GM23248 (cell line): ENCODE measurements around the gene TRIM43B. TPM values are rescaled to one million over a fixed set of nuclear protein-coding genes. Genes with fewer than 3 reads are reported as not detected.
"Not testable (repeated sequence)": the region's sequence is repeated elsewhere in the genome, so short reads cannot be mapped to it uniquely, and the experiment has no call there.

Experiments used
- DNase-seq: peaks from one replicate; pipeline ENCODE4 v3.0.0-alpha.2; 2015
- H2AFZ ChIP-seq: fragments of 200-600 bp; sonication (generic); 2 replicates; pipeline ENCODE4 v1.6.1; 2016; ENCODE audit warnings: antibody characterized with exemption
- H3F3A ChIP-seq: fragments of 200-600 bp; sonication (generic); 2 replicates; pipeline ENCODE4 v1.6.1; 2016; ENCODE audit warnings: mild to moderate bottlenecking, antibody characterized with exemption, mixed run types; ENCODE audit not compliant: insufficient read depth
- H3K27ac ChIP-seq: fragments of 200-600 bp; sonication (generic); 2 replicates; pipeline ENCODE4 v1.5.1; 2016; ENCODE audit warnings: mild to moderate bottlenecking
- H3K27me3 ChIP-seq: fragments of 200-600 bp; sonication (generic); replicated peaks from 2 replicates; pipeline ENCODE4 v1.6.1; 2016; ENCODE audit warnings: mild to moderate bottlenecking; ENCODE audit not compliant: insufficient read depth
- H3K36me3 ChIP-seq: fragments of 200-600 bp; sonication (generic); 2 replicates; pipeline ENCODE4 v1.6.1; 2016; ENCODE audit warnings: low read depth, mild to moderate bottlenecking
- H3K4me1 ChIP-seq: fragments of 200-600 bp; sonication (generic); 2 replicates; pipeline ENCODE4 v1.6.1; 2016; ENCODE audit warnings: mild to moderate bottlenecking; ENCODE audit not compliant: insufficient read depth
- H3K4me2 ChIP-seq: fragments of 200-600 bp; sonication (generic); one replicate; pipeline ENCODE4 v1.6.1; 2016; ENCODE audit warnings: mild to moderate bottlenecking; ENCODE audit not compliant: unreplicated experiment
- H3K4me3 ChIP-seq: fragments of 200-600 bp; sonication (generic); 2 replicates; pipeline ENCODE4 v1.5.1; 2016; ENCODE audit warnings: mild to moderate bottlenecking
- H3K79me2 ChIP-seq: fragments of 200-600 bp; sonication (generic); 2 replicates; pipeline ENCODE4 v1.6.1; 2016; ENCODE audit warnings: mild to moderate bottlenecking; ENCODE audit not compliant: insufficient read depth
- H3K9ac ChIP-seq: fragments of 200-600 bp; sonication (generic); 2 replicates; pipeline ENCODE4 v1.6.1; 2016; ENCODE audit warnings: mild to moderate bottlenecking
- H3K9me2 ChIP-seq: fragments of 200-600 bp; sonication (generic); 2 replicates; pipeline ENCODE4 v1.6.1; 2016; ENCODE audit warnings: mixed run types, mild to moderate bottlenecking, moderate library complexity; ENCODE audit not compliant: insufficient read depth
- H3K9me3 ChIP-seq: fragments of 200-600 bp; sonication (generic); one replicate; pipeline ENCODE4 v1.6.1; 2017; ENCODE audit warnings: low read depth
- H4K20me1 ChIP-seq: fragments of 200-600 bp; sonication (generic); 2 replicates; pipeline ENCODE4 v1.6.0; 2016; ENCODE audit not compliant: insufficient read depth
- WGBS, 2 experiments: methylation state at CpG; one replicate each; pipeline ENCODE4 v1.1.6; 2015 to 2017; ENCODE audit warnings: low lambda C conversion rate in 2 of 2, low coverage in 1 of 2; ENCODE audit errors: missing lambda C conversion rate in 2 of 2; 5-methylcytosine and 5-hydroxymethylcytosine counted together
- in situ Hi-C: fragments of 300-500 bp; cut with MboI; formaldehyde crosslinking; loops from 2 replicates; pipeline ENCODE4 v1.15.0; 2020
- polyA plus RNA-seq: library from polyadenylated mRNA; unstranded; fragments of >200 nt; fragmentation: Nextera tagmentation; extraction: Ambion mirVana; gene quantifications from 2 replicates; pipeline ENCODE4 v1.2.1, GENCODE V29; 2016
- total RNA-seq: library from RNA; depleted of rRNA; stranded (reverse); fragments of >200 nt; shearing (Covaris generic); gene quantifications from 2 replicates; pipeline ENCODE4 v1.2.3, GENCODE V29; 2014

Gene TRIM43B
- total and polyA plus RNA-seq, 2 experiments from 2014 or later, result not detected

GRCh38 chr2:95442474-95443099, 42.0 kb downstream of the TRIM43B start:
- H3K9ac ChIP-seq, DNase-seq, H3K27me3 ChIP-seq, H3K9me3 ChIP-seq, H3K4me1 ChIP-seq, H4K20me1 ChIP-seq, H3K36me3 ChIP-seq, H2AFZ ChIP-seq, H3F3A ChIP-seq, H3K27ac ChIP-seq, H3K4me2 ChIP-seq, H3K4me3 ChIP-seq, H3K79me2 ChIP-seq, H3K9me2 ChIP-seq, in situ Hi-C loops: not testable (repeated sequence)
- no CpG with 5 or more reads among the region's 2 CpGs for WGBS, 2 experiments

DNA sequence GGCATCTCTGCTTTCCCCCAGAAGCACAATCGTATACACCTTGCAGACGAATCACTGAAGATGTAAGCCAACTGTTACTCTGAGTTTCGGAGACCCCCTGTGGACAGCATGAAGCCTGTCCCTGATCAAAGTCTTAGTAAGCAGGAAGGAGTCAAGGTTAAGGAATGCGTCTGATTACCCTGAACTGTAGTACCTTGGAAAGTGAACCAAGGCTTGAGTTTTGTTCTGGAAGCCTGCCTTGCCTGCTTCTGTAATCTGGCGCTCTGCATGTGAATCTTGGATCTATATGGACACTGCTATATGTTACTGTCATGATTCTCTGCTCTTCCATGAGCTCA, 48.7 kb downstream of the TRIM43B start:
- H3K9me3 ChIP-seq, H3K9me2 ChIP-seq, in situ Hi-C loops, H3K79me2 ChIP-seq, H3K36me3 ChIP-seq, H3K4me3 ChIP-seq, H2AFZ ChIP-seq, H3K9ac ChIP-seq, H3F3A ChIP-seq, DNase-seq, H3K4me1 ChIP-seq, H3K4me2 ChIP-seq, H3K27ac ChIP-seq, H4K20me1 ChIP-seq, H3K27me3 ChIP-seq: not testable (repeated sequence)
- WGBS, 2 experiments, result 5 to 8% methylated on average over 4 of the region's 5 CpGs

GRCh38 chr2:95435162-95435871, 49.2 kb downstream of the TRIM43B start:
- H3K4me2 ChIP-seq, H4K20me1 ChIP-seq, H3K27ac ChIP-seq, in situ Hi-C loops, H3K9me2 ChIP-seq, H3K79me2 ChIP-seq, H2AFZ ChIP-seq, H3F3A ChIP-seq, H3K36me3 ChIP-seq, H3K9ac ChIP-seq, H3K27me3 ChIP-seq, DNase-seq, H3K9me3 ChIP-seq, H3K4me1 ChIP-seq, H3K4me3 ChIP-seq: not testable (repeated sequence)
- WGBS, 2 experiments, result no CpG with 5 or more reads among the region's 30 CpGs

DNA sequence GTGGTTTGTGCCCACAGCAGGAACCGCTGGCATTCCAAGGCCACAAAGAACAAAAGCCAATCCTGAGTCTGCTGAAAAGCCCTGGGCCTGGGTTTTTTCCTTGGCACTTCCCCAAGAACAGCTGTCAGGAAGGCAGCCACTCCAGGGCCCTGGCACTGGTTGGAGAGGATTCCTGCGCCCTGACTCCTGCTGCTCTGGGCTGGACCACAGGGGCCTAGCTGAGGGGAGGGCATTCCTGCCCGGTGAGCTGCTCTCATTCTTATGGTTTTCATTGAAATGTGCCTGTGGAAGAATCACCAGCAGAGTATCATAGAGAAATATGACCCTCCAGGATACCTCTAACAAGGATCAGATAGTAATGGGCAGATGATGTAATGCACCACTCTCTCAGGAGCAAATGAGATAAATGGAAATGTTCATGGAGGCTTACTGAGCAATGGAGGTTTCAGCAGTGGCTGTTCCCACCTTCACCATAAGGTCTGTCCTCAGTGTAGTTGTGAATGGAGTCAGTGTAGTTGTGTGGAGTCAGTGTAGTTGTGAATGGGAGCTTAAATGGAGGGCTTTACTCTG, 50.0 kb downstream of the TRIM43B start:
- H3K27ac ChIP-seq, result peak overlapping the region; percentile 41; the same call in 1 of the 2 replicates
- H3K9ac ChIP-seq, H3K79me2 ChIP-seq, H4K20me1 ChIP-seq, H3F3A ChIP-seq, H3K4me2 ChIP-seq, H3K27me3 ChIP-seq, H3K4me3 ChIP-seq, H3K9me2 ChIP-seq, H3K36me3 ChIP-seq, in situ Hi-C loops, H3K4me1 ChIP-seq, H2AFZ ChIP-seq, H3K9me3 ChIP-seq: not testable (repeated sequence)
- DNase-seq, result peak; percentile 69
- WGBS, 2 experiments, result 0% methylated on average over 2 of the region's 3 CpGs

- WGBS, 2 experiments, result 42 to 100% methylated on average over 1 to 2 of the region's 2 CpGs
- in situ Hi-C loops, result not testable (repeated sequence)
- H3K27ac ChIP-seq, result peak overlapping the region; percentile 51
These were observed 50.6 kb downstream of the TRIM43B start for GRCh38 chr2:95433973-95434372.

DNA sequence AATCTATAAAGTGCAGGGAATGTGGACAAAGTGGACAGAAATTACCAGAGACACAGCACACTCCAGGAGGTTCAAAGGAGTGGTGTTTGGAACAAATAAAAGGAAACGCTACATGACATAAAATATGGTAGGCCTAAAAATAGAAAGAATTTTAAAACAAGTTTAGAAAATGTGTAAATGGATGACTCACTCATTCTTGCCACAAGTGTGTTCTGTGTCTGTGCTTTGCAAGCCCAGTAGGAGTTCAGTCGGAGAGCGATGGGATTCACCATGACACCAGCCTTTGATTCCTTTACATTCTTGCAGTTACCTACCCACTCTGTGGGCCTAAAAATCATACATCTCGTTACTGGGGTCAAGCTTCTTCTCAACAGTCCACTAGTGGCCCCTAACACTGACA, 51.2 kb downstream of the TRIM43B start:
- H3K4me2 ChIP-seq, H4K20me1 ChIP-seq, H3K4me1 ChIP-seq, H3K27me3 ChIP-seq, H3K9ac ChIP-seq, DNase-seq, H3K36me3 ChIP-seq, in situ Hi-C loops, H3K79me2 ChIP-seq, H2AFZ ChIP-seq, H3K4me3 ChIP-seq, H3K9me3 ChIP-seq, H3F3A ChIP-seq, H3K9me2 ChIP-seq: not testable (repeated sequence)
- peak overlapping the region; percentile 46; the same call in 1 of the 2 replicates for H3K27ac ChIP-seq
- 44 to 55% methylated on average over 1 of the region's 4 CpGs for WGBS, 2 experiments

More at GRCh38 chr2:95433973-95434372, 50.6 kb downstream of the TRIM43B start:
- not testable (repeated sequence) for H3K36me3 ChIP-seq, H3K79me2 ChIP-seq, H2AFZ ChIP-seq, H3K4me3 ChIP-seq, H3K27me3 ChIP-seq, H3K9ac ChIP-seq, H3K9me3 ChIP-seq, H3F3A ChIP-seq, H3K4me1 ChIP-seq, H4K20me1 ChIP-seq, DNase-seq, H3K9me2 ChIP-seq, H3K4me2 ChIP-seq

DNA sequence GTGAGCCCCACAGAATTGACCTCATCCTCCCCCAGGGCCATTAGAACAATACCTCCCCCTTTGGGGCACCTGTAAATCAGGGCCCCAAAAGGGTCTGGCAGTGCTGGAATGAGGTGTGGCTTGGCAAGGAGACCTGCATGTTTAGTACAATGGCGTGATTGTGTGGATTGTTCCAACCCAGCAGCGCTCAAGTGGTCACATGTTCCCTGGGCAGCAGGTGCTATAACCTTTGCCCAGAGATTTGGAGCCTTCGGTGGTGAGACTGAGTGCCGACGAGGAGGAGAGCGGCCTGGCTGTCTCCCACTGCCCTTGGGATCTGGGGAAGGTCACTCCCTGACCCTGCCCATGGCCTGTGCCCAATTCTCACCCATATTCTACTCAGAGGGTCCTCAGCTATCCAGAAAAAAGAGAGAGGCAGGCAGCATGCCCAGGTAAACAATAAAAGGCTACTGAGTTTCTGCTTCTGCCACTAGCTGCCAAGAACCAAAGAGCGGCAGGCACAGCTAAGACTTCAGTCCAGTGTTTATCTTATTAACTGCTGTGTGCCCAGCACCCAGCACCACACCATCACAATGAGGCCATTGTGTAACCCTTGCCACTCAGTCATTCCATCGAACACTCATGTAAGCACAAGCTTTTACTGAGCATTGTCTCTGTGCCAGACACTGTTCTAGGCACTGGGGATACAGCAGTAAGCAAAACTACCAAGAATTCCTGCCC, 54.6 kb downstream of the TRIM43B start:
- H2AFZ ChIP-seq, H3K27ac ChIP-seq, H3K9ac ChIP-seq, H3K27me3 ChIP-seq, H3K9me2 ChIP-seq, H3F3A ChIP-seq, in situ Hi-C loops, H3K79me2 ChIP-seq, H3K36me3 ChIP-seq, DNase-seq, H3K4me1 ChIP-seq, H3K9me3 ChIP-seq, H3K4me2 ChIP-seq, H4K20me1 ChIP-seq, H3K4me3 ChIP-seq: not testable (repeated sequence)
- WGBS, 2 experiments, result no CpG with 5 or more reads among the region's 8 CpGs
